Muscle layer of colon (tissue), 2 donors: ENCODE measurements around the gene DUSP3.

Source experiments
- H3K27ac ChIP-seq: one replicate; pipeline ENCODE4 v1.7.0; 2013; ENCODE audit warnings: low read depth, mild to moderate bottlenecking, low read length, moderate library complexity
- H3K27me3 ChIP-seq, 2 donors: one replicate each; pipeline ENCODE4 v1.7.0; 2013; ENCODE audit warnings: low read length in 2 of 2, mild to moderate bottlenecking in 2 of 2; ENCODE audit not compliant: insufficient read depth in 2 of 2, control insufficient read depth in 1 of 2
- H3K36me3 ChIP-seq: one replicate; pipeline ENCODE4 v1.7.0; 2013; ENCODE audit warnings: mild to moderate bottlenecking, low read length; ENCODE audit not compliant: insufficient read depth
- H3K4me1 ChIP-seq: one replicate; pipeline ENCODE4 v1.7.0; 2013; ENCODE audit warnings: mild to moderate bottlenecking, low read length; ENCODE audit not compliant: insufficient read depth
- H3K4me3 ChIP-seq, 2 donors: one replicate each; pipeline ENCODE4 v1.7.0; 2013; ENCODE audit warnings: low read length in 2 of 2, low read depth in 1 of 2, mild to moderate bottlenecking in 1 of 2, moderate library complexity in 1 of 2
- H3K9ac ChIP-seq: one replicate; pipeline ENCODE4 v1.7.0; 2013; ENCODE audit warnings: low read length
- H3K9me3 ChIP-seq: one replicate; pipeline ENCODE4 v1.7.0; 2013; ENCODE audit warnings: mild to moderate bottlenecking, low read length
- donor health status: abdominal sarcoma.
- donor health status: Adenocarcinoma of cecum.

The DUSP3 gene

GRCh38 chr17:43722870-43723665 is 55.7 kb downstream of the DUSP3 start:
- no peak overlapping the region for H3K27ac ChIP-seq
- no peak overlapping the region for H3K9ac ChIP-seq

GRCh38 chr17:43722269-43722619 is 56.5 kb downstream of the DUSP3 start:
- Histone ChIP-seq H3K4me1 (peaks cover 4% of the 10 kb centered on the region), H3K9ac (no peak overlapping the region), H3K36me3 (no peaks in the 10 kb centered on the region), H3K4me3 (no peak overlapping the region), H3K27ac (no peak overlapping the region), H3K9me3 (no peaks in the 10 kb centered on the region), H3K27me3 (no peaks in the 10 kb centered on the region)

More at GRCh38 chr17:43722870-43723665, 55.7 kb downstream of the DUSP3 start:
- Histone ChIP-seq H3K4me1 (peaks cover 4% of the 10 kb centered on the region), H3K36me3 (no peaks in the 10 kb centered on the region), H3K27me3 (no peaks in the 10 kb centered on the region), H3K9me3 (no peaks in the 10 kb centered on the region), H3K4me3 (no peak overlapping the region)

GRCh38 chr17:43721537-43722268 is 57.1 kb downstream of the DUSP3 start:
- Histone ChIP-seq H3K27ac (no peak overlapping the region), H3K4me3 (no peak overlapping the region), H3K4me1 (peaks cover 4% of the 10 kb centered on the region), H3K9me3 (no peaks in the 10 kb centered on the region), H3K36me3 (no peaks in the 10 kb centered on the region), H3K27me3 (no peaks in the 10 kb centered on the region), H3K9ac (no peak overlapping the region)

DNA sequence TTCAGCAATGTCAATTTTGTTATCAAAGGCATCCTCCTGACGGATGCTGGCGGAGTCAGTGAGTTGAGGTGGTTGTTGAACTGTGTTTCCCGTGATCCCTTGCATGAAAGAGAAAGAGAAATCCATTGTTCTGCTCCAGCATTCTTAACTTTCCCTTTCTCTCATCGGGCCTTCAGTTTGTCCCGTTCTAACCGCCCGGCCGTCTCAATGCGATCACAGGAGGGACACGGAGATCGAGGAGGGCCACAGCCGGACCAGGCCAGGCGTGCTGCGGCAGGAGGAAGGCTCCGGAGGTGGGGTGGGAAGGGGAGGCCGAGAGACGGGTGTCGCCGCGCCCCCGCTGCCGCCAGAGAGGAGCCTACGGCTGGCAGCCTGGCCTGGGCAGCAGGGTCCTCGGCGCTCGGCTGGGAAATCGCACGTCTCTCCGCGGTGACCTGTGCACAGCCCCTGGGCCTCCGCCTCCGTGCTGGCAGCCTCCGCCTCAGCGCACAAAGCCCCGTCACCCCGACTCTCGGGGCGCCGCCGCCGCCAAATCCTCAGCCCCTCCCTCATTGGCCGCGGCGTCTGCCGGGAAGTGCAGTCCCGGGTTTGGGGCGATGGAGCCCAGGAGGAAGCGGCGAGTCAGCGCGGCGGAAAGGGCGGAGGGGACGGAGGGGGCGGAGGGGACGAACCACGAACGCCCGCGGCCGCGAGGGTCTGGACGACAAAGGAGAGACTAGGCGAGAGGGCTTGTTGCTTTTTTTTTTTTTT is 58.3 kb downstream of the DUSP3 start:
- no peaks in the 10 kb centered on the region for H3K36me3 ChIP-seq
- no peaks in the 10 kb centered on the region for H3K27me3 ChIP-seq
- H3K9ac ChIP-seq: peak overlapping the region; percentile 90
- peak overlapping the region; percentile 96 for H3K27ac ChIP-seq
- H3K9me3 ChIP-seq: no peaks in the 10 kb centered on the region
- peaks cover 4% of the 10 kb centered on the region for H3K4me1 ChIP-seq
- peak overlapping the region; percentile 87 to 91 for H3K4me3 ChIP-seq

- H3K9ac ChIP-seq: peak overlapping the region; percentile 90
- no peaks in the 10 kb centered on the region for H3K36me3 ChIP-seq
- H3K4me1 ChIP-seq: peaks cover 4% of the 10 kb centered on the region
- no peaks in the 10 kb centered on the region for H3K9me3 ChIP-seq
- H3K27ac ChIP-seq: no peak overlapping the region
- H3K4me3 ChIP-seq: no peak overlapping the region
- H3K27me3 ChIP-seq: peaks cover 0 to under 1% of the 10 kb centered on the region in 2 donors
These were observed 59.2 kb downstream of the DUSP3 start for GRCh38 chr17:43719578-43719977.

DNA sequence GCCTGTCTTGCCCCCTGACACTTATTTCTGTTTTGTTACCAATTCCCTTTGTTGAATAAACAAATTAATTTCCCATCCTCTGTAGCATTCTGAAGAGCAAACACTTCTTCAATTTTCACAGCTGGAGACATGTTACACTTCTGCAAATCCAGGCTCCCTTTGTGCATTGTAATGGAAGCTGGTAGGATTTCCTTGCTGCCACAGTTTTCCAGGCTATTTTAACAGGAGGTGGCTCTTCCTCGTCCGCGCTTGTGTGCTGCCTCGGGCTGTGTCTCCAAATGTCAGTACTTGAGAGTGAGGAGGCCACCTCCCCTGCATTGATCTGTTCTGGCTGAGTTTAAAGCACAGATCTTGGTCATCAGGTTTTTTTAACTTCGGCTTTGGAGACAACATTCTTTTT is 60.2 kb downstream of the DUSP3 start:
- Histone ChIP-seq H3K4me3 (no peak overlapping the region), H3K9me3 (no peaks in the 10 kb centered on the region), H3K27ac (no peak overlapping the region), H3K9ac (no peak overlapping the region), H3K36me3 (no peaks in the 10 kb centered on the region), H3K4me1 (peaks cover 8% of the 10 kb centered on the region), H3K27me3 (peaks cover 0 to 11% of the 10 kb centered on the region in 2 donors)

GRCh38 chr17:43717913-43718312 is 60.9 kb downstream of the DUSP3 start:
- H3K9ac ChIP-seq: no peak overlapping the region
- H3K36me3 ChIP-seq: no peaks in the 10 kb centered on the region
- peaks cover 14% of the 10 kb centered on the region for H3K4me1 ChIP-seq
- peaks cover 0 to 14% of the 10 kb centered on the region in 2 donors for H3K27me3 ChIP-seq
- H3K27ac ChIP-seq: no peak overlapping the region
- no peak overlapping the region for H3K4me3 ChIP-seq
- H3K9me3 ChIP-seq: no peaks in the 10 kb centered on the region
